Measurements from ENCODE around the gene ECEL1.

Gene ECEL1

GRCh38 chr2:232530626-232531260 is 43.1 kb upstream of the ECEL1 start:
- H3K4me3 ChIP-seq (ENCODE audit: low read length): no peak overlapping the region
- no peak overlapping the region for H3K9ac ChIP-seq (ENCODE audit: low read length)
- H3K4me2 ChIP-seq (ENCODE audit: low read length): no peak overlapping the region
- H3K36me3 ChIP-seq (replicated peaks; ENCODE audit: low read depth, low read length): no peaks in the 10 kb centered on the region
- H2AFZ ChIP-seq (ENCODE audit: low read depth, low read length): no peak overlapping the region
- no peaks in the 10 kb centered on the region for H4K20me1 ChIP-seq (ENCODE audit: insufficient read depth, low read length)
- H3K4me1 ChIP-seq (ENCODE audit: low read length): no peaks in the 10 kb centered on the region
- no peak for TF ChIP-seq CTCF (IDR thresholded peaks at IDR 0.05; ENCODE audit: low read depth, low read length)
- TF ChIP-seq EZH2phosphoT487 (IDR thresholded peaks at IDR 0.05; ENCODE audit: low read depth): no peak
- H3K27ac ChIP-seq (ENCODE audit: low read length): no peak overlapping the region
- H3K9me3 ChIP-seq (ENCODE audit: insufficient read depth, low read length): no peaks in the 10 kb centered on the region
- no peaks in the 10 kb centered on the region for H3K27me3 ChIP-seq (ENCODE audit: low read depth, low read length)
- H3K79me2 ChIP-seq (ENCODE audit: low read length): no peaks in the 10 kb centered on the region

- H3K27ac ChIP-seq (ENCODE audit: low read length): no peak overlapping the region
- H4K20me1 ChIP-seq (ENCODE audit: insufficient read depth, low read length): no peaks in the 10 kb centered on the region
- TF ChIP-seq EZH2phosphoT487 (IDR thresholded peaks at IDR 0.05; ENCODE audit: low read depth): no peak
- TF ChIP-seq CTCF (IDR thresholded peaks at IDR 0.05; ENCODE audit: low read depth, low read length): no peak
- no peak overlapping the region for H3K4me3 ChIP-seq (ENCODE audit: low read length)
- H3K27me3 ChIP-seq (ENCODE audit: low read depth, low read length): no peaks in the 10 kb centered on the region
- no peak overlapping the region for H3K9ac ChIP-seq (ENCODE audit: low read length)
- no peaks in the 10 kb centered on the region for H3K79me2 ChIP-seq (ENCODE audit: low read length)
- H3K4me2 ChIP-seq (ENCODE audit: low read length): no peak overlapping the region
- no peaks in the 10 kb centered on the region for H3K36me3 ChIP-seq (replicated peaks; ENCODE audit: low read depth, low read length)
- H3K9me3 ChIP-seq (ENCODE audit: insufficient read depth, low read length): no peaks in the 10 kb centered on the region
- H2AFZ ChIP-seq (ENCODE audit: low read depth, low read length): no peak overlapping the region
- H3K4me1 ChIP-seq (ENCODE audit: low read length): no peaks in the 10 kb centered on the region
These were observed 42.3 kb upstream of the ECEL1 start for GRCh38 chr2:232529806-232530547.

- no peaks in the 10 kb centered on the region for H3K27me3 ChIP-seq (ENCODE audit: low read depth, low read length)
- H4K20me1 ChIP-seq (ENCODE audit: insufficient read depth, low read length): no peaks in the 10 kb centered on the region
- H3K9me3 ChIP-seq (ENCODE audit: insufficient read depth, low read length): no peaks in the 10 kb centered on the region
- H3K4me2 ChIP-seq (ENCODE audit: low read length): no peak overlapping the region
- no peak overlapping the region for H3K9ac ChIP-seq (ENCODE audit: low read length)
- H3K4me1 ChIP-seq (ENCODE audit: low read length): no peaks in the 10 kb centered on the region
- no peak overlapping the region for H2AFZ ChIP-seq (ENCODE audit: low read depth, low read length)
- no peaks in the 10 kb centered on the region for H3K79me2 ChIP-seq (ENCODE audit: low read length)
- TF ChIP-seq EZH2phosphoT487 (IDR thresholded peaks at IDR 0.05; ENCODE audit: low read depth): no peak
- no peak for TF ChIP-seq CTCF (IDR thresholded peaks at IDR 0.05; ENCODE audit: low read depth, low read length)
- H3K36me3 ChIP-seq (replicated peaks; ENCODE audit: low read depth, low read length): no peaks in the 10 kb centered on the region
- H3K4me3 ChIP-seq (ENCODE audit: low read length): no peak overlapping the region
- no peak overlapping the region for H3K27ac ChIP-seq (ENCODE audit: low read length)
These were observed 41.3 kb upstream of the ECEL1 start for GRCh38 chr2:232528746-232529460.

- no peaks in the 10 kb centered on the region for H3K36me3 ChIP-seq (replicated peaks; ENCODE audit: low read depth, low read length)
- no peaks in the 10 kb centered on the region for H3K27me3 ChIP-seq (ENCODE audit: low read depth, low read length)
- no peak overlapping the region for H3K27ac ChIP-seq (ENCODE audit: low read length)
- no peak overlapping the region for H3K4me3 ChIP-seq (ENCODE audit: low read length)
- no peaks in the 10 kb centered on the region for H3K79me2 ChIP-seq (ENCODE audit: low read length)
- no peak for TF ChIP-seq EZH2phosphoT487 (IDR thresholded peaks at IDR 0.05; ENCODE audit: low read depth)
- no peak for TF ChIP-seq CTCF (IDR thresholded peaks at IDR 0.05; ENCODE audit: low read depth, low read length)
- no peaks in the 10 kb centered on the region for H3K4me1 ChIP-seq (ENCODE audit: low read length)
- H3K9ac ChIP-seq (ENCODE audit: low read length): no peak overlapping the region
- no peak overlapping the region for H2AFZ ChIP-seq (ENCODE audit: low read depth, low read length)
- H3K9me3 ChIP-seq (ENCODE audit: insufficient read depth, low read length): no peaks in the 10 kb centered on the region
- H4K20me1 ChIP-seq (ENCODE audit: insufficient read depth, low read length): no peaks in the 10 kb centered on the region
- no peak overlapping the region for H3K4me2 ChIP-seq (ENCODE audit: low read length)
These were observed 40.4 kb upstream of the ECEL1 start for GRCh38 chr2:232527905-232528470.
